ENCODE measurements around the gene SENP8. TPM values are rescaled to one million over a fixed set of nuclear protein-coding genes. Genes with fewer than 3 reads are reported as not detected.
A peak's percentile ranks its signal among the peaks of the same experiment; 100 is the strongest.
"Not testable (repeated sequence)": the region's sequence is repeated elsewhere in the genome, so short reads cannot be mapped to it uniquely, and the experiment has no call there.

The SENP8 gene
- total RNA-seq: 1.8 TPM

- peak; percentile 95 for ATAC-seq
Measured at GRCh38 chr15:72118017-72118978, at the start of gene SENP8, which contains the start of gene MYO9A. TSS of gene SENP8 (plus strand) at chr15:72118403. CDS start at chr15:72139624, 21,221 bp downstream. TSS of gene MYO9A (minus strand) at chr15:72118150. CDS start at chr15:72046563, 71,587 bp downstream.

GRCh38 chr15:72068856-72069255 lies 49.3 kb upstream of the SENP8 start:
- ATAC-seq: no peak

- no peak for ATAC-seq
Measured at GRCh38 chr15:72070817-72071447, 47.3 kb upstream of the SENP8 start.

GRCh38 chr15:72071448-72071825 lies 46.8 kb upstream of the SENP8 start:
- ATAC-seq: not testable (repeated sequence)

- no peak for ATAC-seq
Measured at GRCh38 chr15:72074335-72075060, 43.7 kb upstream of the SENP8 start.

GRCh38 chr15:72077950-72078349 lies 40.3 kb upstream of the SENP8 start:
- no peak for ATAC-seq

- no peak for ATAC-seq
Measured at GRCh38 chr15:72078887-72079286, 39.3 kb upstream of the SENP8 start.

GRCh38 chr15:72082176-72082575 lies 36.0 kb upstream of the SENP8 start:
- ATAC-seq: no peak

- peak; percentile 92 for ATAC-seq
Measured at GRCh38 chr15:72086010-72086697, 32.0 kb upstream of the SENP8 start.

GRCh38 chr15:72086920-72087648 lies 31.1 kb upstream of the SENP8 start:
- no peak for ATAC-seq

- no peak for ATAC-seq
Measured at GRCh38 chr15:72092006-72092405, 26.2 kb upstream of the SENP8 start.

- no peak for ATAC-seq
Measured at GRCh38 chr15:72092691-72093090, 25.5 kb upstream of the SENP8 start.

- ATAC-seq: no peak
Measured at GRCh38 chr15:72096796-72097195, 21.4 kb upstream of the SENP8 start.

- no peak for ATAC-seq
Measured at GRCh38 chr15:72098040-72098439, 20.2 kb upstream of the SENP8 start.

- no peak for ATAC-seq
Measured at GRCh38 chr15:72099155-72099554, 19.0 kb upstream of the SENP8 start.

- ATAC-seq: not testable (repeated sequence)
Measured at GRCh38 chr15:72100551-72100950, 17.7 kb upstream of the SENP8 start.

- no peak for ATAC-seq
Measured at GRCh38 chr15:72105111-72105510, 13.1 kb upstream of the SENP8 start.

- ATAC-seq: no peak
Measured at GRCh38 chr15:72106068-72106467, 12.1 kb upstream of the SENP8 start.

GRCh38 chr15:72110355-72110754 lies 7.8 kb upstream of the SENP8 start:
- ATAC-seq: no peak

GRCh38 chr15:72112116-72112515 lies 6.1 kb upstream of the SENP8 start:
- no peak for ATAC-seq

- no peak for ATAC-seq
Measured at GRCh38 chr15:72112805-72113204, 5.4 kb upstream of the SENP8 start.

Data from esophagus mucosa (tissue), 1 donor.